ENCODE data around the gene SCPEP1. TPM values are rescaled to one million over a fixed set of nuclear protein-coding genes. Genes with fewer than 3 reads are reported as not detected.

Gene SCPEP1
- total and polyA plus RNA-seq, 2 of the 13 experiments (the other 11 are each of a cell fraction or from before 2014, with no cell fraction given) = 24.3 to 27.3 TPM

DNA sequence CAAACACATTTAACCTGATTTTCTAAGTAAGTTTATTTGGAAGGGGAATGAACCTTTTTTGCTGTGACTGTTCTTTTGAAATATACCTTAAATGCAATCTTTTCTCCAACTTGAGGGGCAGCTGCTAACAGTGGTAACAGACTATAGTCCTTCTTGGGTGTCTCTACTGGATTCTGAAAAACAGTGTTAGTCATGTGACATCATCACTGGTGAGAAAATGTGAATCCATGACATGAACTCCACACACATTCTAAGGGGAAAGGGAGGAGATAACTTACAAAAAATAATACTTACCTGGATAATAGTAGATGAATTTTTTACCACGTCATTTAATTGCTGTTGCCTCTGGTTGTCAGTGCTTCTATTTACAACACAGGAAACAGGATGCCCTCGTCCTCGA is 28.3 kb upstream of the SCPEP1 start:
- no peak for ATAC-seq
- 93% methylated on average over 3 of the region's 3 CpGs for WGBS (ENCODE audit: low lambda C conversion rate)
- no peak for DNase-seq (ENCODE audit: low spot score)
- Histone ChIP-seq H3K4me2 (ENCODE audit: low read depth, low read length) (no peak overlapping the region), H3K4me3 (replicated peaks in 1 of 3; ENCODE audit: insufficient read depth in 1 of 3, low read depth in 2 of 3, low read length in 3 of 3) (no peak overlapping the region), H3K36me3 (replicated peaks in 1 of 2; ENCODE audit: control insufficient read depth in 1 of 2, insufficient read depth in 2 of 2, low read length in 2 of 2) (peaks cover 15 to 59% of the 10 kb centered on the region in 2 experiments), H2AFZ (ENCODE audit: low read length) (no peak overlapping the region), H3K27ac (ENCODE audit: extremely low read length, insufficient read depth, low read length) (no peak overlapping the region), H3K9me3 (ENCODE audit: low read length) (no peaks in the 10 kb centered on the region), H4K20me1 (ENCODE audit: insufficient read depth, low read length) (peaks cover 4% of the 10 kb centered on the region; the same call in 1 of the 2 replicates), H3K9ac (ENCODE audit: insufficient read depth, low read depth, low read length) (no peak overlapping the region), H3K79me2 (ENCODE audit: insufficient read depth, low read length) (peaks cover 3% of the 10 kb centered on the region), H3K27me3 (ENCODE audit: control insufficient read depth in 1 of 2, insufficient read depth in 2 of 2, low read length in 2 of 2) (no peaks in the 10 kb centered on the region), H3K4me1 (ENCODE audit: insufficient read depth, low read length) (no peaks in the 10 kb centered on the region)
- POLR2A ChIA-PET = no interaction called here
- intact Hi-C loops (cut with micrococcal nuclease; ENCODE audit: unreplicated experiment) = loop anchor here (10.0 kb wide), 1 partner anchor 55 kb away; no protein-coding TSS in a partner anchor
- no TSS peak for BruUV-seq (replicated peaks)
- CTCF ChIA-PET (ENCODE audit: low intra/inter-chr PET ratio, low total read pairs) = no interaction called here
- no peak for FAIRE-seq
- TF ChIP-seq SRSF1 (optimal IDR thresholded peaks at IDR 0.05; ENCODE audit: low read depth, low read length) (no peak), CREB1 (IDR thresholded peaks at IDR 0.05) (peak; percentile 61), CREB1 (CRISPR knock-in tag; IDR thresholded peaks at IDR 0.05) (no peak), ZNF451 (CRISPR knock-in tag; IDR thresholded peaks at IDR 0.05) (no peak), ZNF777 (CRISPR knock-in tag; IDR thresholded peaks at IDR 0.05) (no peak), TSC22D2 (CRISPR knock-in tag; IDR thresholded peaks at IDR 0.05; ENCODE audit: borderline replicate concordance) (no peak)
- in situ Hi-C loops (cut with HindIII; ENCODE audit: extremely low pct_ligation_motif_present, low pct_unique_long_range_greater_than_20kb) = no loop called here

GRCh38 chr17:56956992-56957391 is 20.9 kb upstream of the SCPEP1 start:
- BruUV-seq (replicated peaks) = no TSS peak
- Histone ChIP-seq H3K79me2 (ENCODE audit: insufficient read depth, low read length) (peaks cover 29% of the 10 kb centered on the region), H3K36me3 (replicated peaks in 1 of 2; ENCODE audit: control insufficient read depth in 1 of 2, insufficient read depth in 2 of 2, low read length in 2 of 2) (peaks cover 0 to 4% of the 10 kb centered on the region in 2 experiments; a peak in 4 of 5 replicates)

More at GRCh38 chr17:56956992-56957391, 20.9 kb upstream of the SCPEP1 start:
- TF ChIP-seq ZNF121 (CRISPR knock-in tag; IDR thresholded peaks at IDR 0.05) = peak; percentile 52; the same call in 1 of the 2 replicates
- no peak for TF ChIP-seq GRHL1 (CRISPR knock-in tag; conservative IDR thresholded peaks at IDR 0.05)
- Histone ChIP-seq H3K4me1 (ENCODE audit: insufficient read depth, low read length) (peaks cover 25% of the 10 kb centered on the region), H3K27me3 (ENCODE audit: control insufficient read depth in 1 of 2, insufficient read depth in 2 of 2, low read length in 2 of 2) (no peaks in the 10 kb centered on the region), H3K4me2 (ENCODE audit: low read depth, low read length) (no peak overlapping the region), H3K4me3 (replicated peaks in 1 of 3; ENCODE audit: insufficient read depth in 1 of 3, low read depth in 2 of 3, low read length in 3 of 3) (no peak overlapping the region), H3K27ac (ENCODE audit: extremely low read length, insufficient read depth, low read length) (no peak overlapping the region), H3K9me3 (ENCODE audit: low read length) (no peaks in the 10 kb centered on the region), H2AFZ (ENCODE audit: low read length) (no peak overlapping the region), H3K9ac (ENCODE audit: insufficient read depth, low read depth, low read length) (no peak overlapping the region), H4K20me1 (ENCODE audit: insufficient read depth, low read length) (peaks cover 4% of the 10 kb centered on the region)
- WGBS (ENCODE audit: low lambda C conversion rate) = 93% methylated on average over 5 of the region's 5 CpGs
- ATAC-seq (no peak), FAIRE-seq (no peak), DNase-seq (ENCODE audit: low spot score) (no peak)
- intact Hi-C loops (cut with micrococcal nuclease; ENCODE audit: unreplicated experiment) (no loop called here), in situ Hi-C loops (cut with HindIII; ENCODE audit: extremely low pct_ligation_motif_present, low pct_unique_long_range_greater_than_20kb) (no loop called here)
- ChIA-PET POLR2A (no interaction called here), CTCF (ENCODE audit: low intra/inter-chr PET ratio, low total read pairs) (no interaction called here)
